HepG2 (cell line): ENCODE results near the gene RPS8. TPM values are rescaled to one million over a fixed set of nuclear protein-coding genes. Genes with fewer than 3 reads are reported as not detected.
A peak's percentile ranks its signal among the peaks of the same experiment; 100 is the strongest.

ENCODE experiments used
- AGO1 ChIP-seq: fragments of 200-400 bp; formaldehyde crosslinking; IDR thresholded peaks from 2 replicates; pipeline ENCODE4 v1.6.1; 2017; ENCODE audit warnings: mild to moderate bottlenecking, low read depth, low read length, moderate library complexity; ENCODE audit not compliant: poor library complexity, severe bottlenecking
- ARID2 ChIP-seq: sonication (generic); formaldehyde crosslinking; IDR thresholded peaks from 2 replicates; pipeline ENCODE4 v1.8.1; 2022; ENCODE audit warnings: mild to moderate bottlenecking, missing genetic modification reagents, borderline replicate concordance
- ARNTL ChIP-seq: sonication (generic); formaldehyde crosslinking; IDR thresholded peaks from 2 replicates; pipeline ENCODE4 v1.4.0; 2020; ENCODE audit warnings: mild to moderate bottlenecking, missing genetic modification reagents
- CHD2 ChIP-seq: IDR thresholded peaks from 2 replicates; pipeline ENCODE4 v1.6.1; 2011; ENCODE audit warnings: low read depth, low read length, improper control_type of control experiment
- DDIT3 ChIP-seq: sonication (generic); formaldehyde crosslinking; IDR thresholded peaks from 2 replicates; pipeline ENCODE4 v1.4.0; 2020; ENCODE audit warnings: mild to moderate bottlenecking, missing genetic modification reagents
- FOXJ3 ChIP-seq: sonication (generic); formaldehyde crosslinking; IDR thresholded peaks from 2 replicates; pipeline ENCODE4 v1.4.0; 2020; ENCODE audit warnings: missing genetic modification reagents, mild to moderate bottlenecking, borderline replicate concordance
- MEIS2 ChIP-seq: sonication (generic); formaldehyde crosslinking; IDR thresholded peaks from 2 replicates; pipeline ENCODE4 v1.9.0; 2021; ENCODE audit warnings: mild to moderate bottlenecking, missing genetic modification reagents
- MLXIP ChIP-seq: sonication (generic); formaldehyde crosslinking; IDR thresholded peaks from 2 replicates; pipeline ENCODE4 v1.9.0; 2021; ENCODE audit warnings: missing genetic modification reagents, borderline replicate concordance
- POLR2AphosphoS2 ChIP-seq: IDR thresholded peaks from 2 replicates; pipeline ENCODE4 v1.6.1; 2011; ENCODE audit warnings: low read depth, low read length, improper control_type of control experiment
- PRPF4 ChIP-seq: fragments of 200-400 bp; formaldehyde crosslinking; IDR thresholded peaks from 2 replicates; pipeline ENCODE4 v1.6.1; 2016; ENCODE audit warnings: low read length, low read depth; ENCODE audit not compliant: poor library complexity, severe bottlenecking
- RAD51 ChIP-seq: fragments of 450-650 bp; IDR thresholded peaks from 2 replicates; pipeline ENCODE4 v1.6.1; 2016; ENCODE audit warnings: borderline replicate concordance
- RBFOX2 ChIP-seq: fragments of 200-400 bp; formaldehyde crosslinking; IDR thresholded peaks from 2 replicates; pipeline ENCODE4 v1.6.1; 2017; ENCODE audit warnings: low read depth, mild to moderate bottlenecking, low read length
- TAF1 ChIP-seq: sonication (generic); formaldehyde crosslinking; IDR thresholded peaks from 2 replicates; pipeline ENCODE4 v1.4.0; 2020; ENCODE audit warnings: missing genetic modification reagents
- ZFP36L1 ChIP-seq: sonication (generic); formaldehyde crosslinking; IDR thresholded peaks from 2 replicates; pipeline ENCODE4 v1.8.0; 2022; ENCODE audit warnings: mild to moderate bottlenecking, missing genetic modification reagents, moderate library complexity
- ZNF20 ChIP-seq: sonication (generic); formaldehyde crosslinking; IDR thresholded peaks from 2 replicates; pipeline ENCODE4 v1.4.0; 2020; ENCODE audit warnings: mild to moderate bottlenecking, moderate library complexity, missing genetic modification reagents
- ZNF207 ChIP-seq: fragments of 450-650 bp; IDR thresholded peaks from 2 replicates; pipeline ENCODE4 v1.6.1; 2016; ENCODE audit warnings: antibody characterized with exemption, borderline replicate concordance
- ZNF337 ChIP-seq: sonication (generic); formaldehyde crosslinking; IDR thresholded peaks from 2 replicates; pipeline ENCODE4 v1.5.1; 2020; ENCODE audit warnings: missing genetic modification reagents, low read depth, mild to moderate bottlenecking, borderline replicate concordance
- ZNF543 ChIP-seq: sonication (generic); formaldehyde crosslinking; IDR thresholded peaks from 2 replicates; pipeline ENCODE4 v1.4.0; 2020; ENCODE audit warnings: mild to moderate bottlenecking, missing genetic modification reagents
- ZNF609 ChIP-seq: sonication (generic); formaldehyde crosslinking; IDR thresholded peaks from 2 replicates; pipeline ENCODE4 v1.4.0; 2020; ENCODE audit warnings: mild to moderate bottlenecking, missing genetic modification reagents, borderline replicate concordance
- ZNF616 ChIP-seq: sonication (generic); formaldehyde crosslinking; IDR thresholded peaks from 2 replicates; pipeline ENCODE4 v1.5.0; 2020; ENCODE audit warnings: low read depth, mild to moderate bottlenecking, missing genetic modification reagents
- ZNF660 ChIP-seq: sonication (generic); formaldehyde crosslinking; IDR thresholded peaks from 2 replicates; pipeline ENCODE4 v1.5.1; 2020; ENCODE audit warnings: mild to moderate bottlenecking, low read depth, missing genetic modification reagents, borderline replicate concordance
- ZNF746 ChIP-seq: sonication (generic); formaldehyde crosslinking; IDR thresholded peaks from 2 replicates; pipeline ENCODE4 v1.8.0; 2022; ENCODE audit warnings: mild to moderate bottlenecking, missing genetic modification reagents
- polyA plus RNA-seq, 8 experiments: library from polyadenylated mRNA; depleted of rRNA in 3 of 8; stranded (reverse) in 7 of 8; unstranded in 1 of 8; fragments of >200 nt; fragmentation: Illumina TruSeq in 4 of 8; extraction: Trizol in 4 of 8; gene quantifications; 2 replicates each; pipeline versions ENCODE4 v1.2.1 to v1.2.3, GENCODE V29; 2011 to 2016; ENCODE audit warnings: low read depth in 4 of 8, missing spikeins in 1 of 8, mixed read lengths in 1 of 8; ENCODE audit not compliant: insufficient read depth in 1 of 8
- total RNA-seq, 5 experiments: library from RNA; depleted of rRNA; stranded (reverse); fragments of >200 nt; fragmentation: Illumina TruSeq; extraction: Trizol; gene quantifications; 2 replicates each; pipeline ENCODE4 v1.2.3, GENCODE V29; 2016; ENCODE audit warnings: low read depth in 1 of 5

Gene RPS8
- total and polyA plus RNA-seq, 2 of the 13 experiments (the other 11 are each of a cell fraction or from before 2014, with no cell fraction given) = 2,628 to 2,822 TPM

- TF ChIP-seq ZNF609 (CRISPR knock-in tag) (peak; percentile 70; the same call in 1 of the 2 replicates), TAF1 (CRISPR knock-in tag) (no peak), ZNF660 (no peak), MLXIP (peak; percentile 56; the same call in 1 of the 2 replicates), ZNF207 (no peak), ZNF543 (CRISPR knock-in tag) (peak; percentile 73), FOXJ3 (0 out of 2 replicates have a peak, but pooled peaks have one; percentile 15), POLR2AphosphoS2 (peak; percentile 97), RAD51 (no peak), DDIT3 (CRISPR knock-in tag) (no peak), AGO1 (peak; percentile 84), CHD2 (no peak; the same call in 1 of the 2 replicates), MEIS2 (no peak), ZNF20 (CRISPR knock-in tag) (no peak), PRPF4 (no peak), ARNTL (peak; percentile 76), ZNF746 (peak; percentile 29; the same call in 1 of the 2 replicates), RBFOX2 (peak; percentile 78), ZNF337 (no peak; the same call in 1 of the 2 replicates), ZNF616 (CRISPR knock-in tag) (no peak), ZFP36L1 (CRISPR knock-in tag) (no peak; the same call in 1 of the 2 replicates), ARID2 (CRISPR knock-in tag) (no peak; the same call in 1 of the 2 replicates)
These were observed 44.4 kb downstream of the RPS8 start (continued) for GRCh38 chr1:44819608-44820327.
